HCT116 (cell line): ENCODE data around the gene FBXO15. TPM values are rescaled to one million over a fixed set of nuclear protein-coding genes. Genes with fewer than 3 reads are reported as not detected.

ENCODE experiments used
- ATAC-seq: fragments of 200-7000 bp; cut with Tn5 transposase; 2 replicates; pipeline ENCODE4 v1.9.1; 2020; ENCODE audit warnings: mild to moderate bottlenecking, moderate library complexity
- BruUV-seq: library from RNA; stranded (reverse); fragments of 400-500 nt; replicated peaks from 2 replicates; lab custom pipeline; 2021; lab: Mats Ljungman, UMichigan
- CTCF ChIA-PET: fragments of 300-600 bp; sonication (Branson Sonifier 250); formaldehyde crosslinking; loops from one replicate; lab custom pipeline; 2021; ENCODE audit warnings: antibody characterized with exemption; lab: Charles Lee
- POLR2A ChIA-PET: fragments of 300-600, 350-600 bp; sonication (Branson Sonifier 250); formaldehyde crosslinking; loops from one replicate; lab custom pipeline; 2021; ENCODE audit warnings: antibody characterized with exemption; lab: Charles Lee
- RAD21 ChIA-PET, 2 experiments: fragments of 300-600 bp; sonication (Branson Sonifier 250); formaldehyde crosslinking; loops; one replicate each; lab custom pipeline; 2023; ENCODE audit warnings: low total read pairs in 2 of 2; ENCODE audit not compliant: uncharacterized antibody in 2 of 2, unreplicated experiment in 2 of 2, low non-redundant PET in 1 of 2; lab: Charles Lee
- DNase-seq: peaks from one replicate; pipeline ENCODE4 v3.0.0-alpha.2; 2010; ENCODE audit warnings: low read depth, low spot score
- H2AFZ ChIP-seq: fragments of 200-600 bp; shearing (Covaris generic), sonication (generic); 2 replicates; pipeline ENCODE4 v1.6.1; 2017; ENCODE audit warnings: low read depth, mixed run types, mixed read lengths, antibody characterized with exemption, low read length; ENCODE audit not compliant: poor library complexity, severe bottlenecking
- H3K27ac ChIP-seq: 2 replicates; pipeline ENCODE4 v1.5.1; 2012; ENCODE audit warnings: low read depth, low read length
- H3K27me3 ChIP-seq: fragments of 200-600 bp; sonication (generic); 2 replicates; pipeline ENCODE4 v1.6.1; 2016; ENCODE audit warnings: mixed run types, low read length, mixed read lengths; ENCODE audit not compliant: insufficient read depth
- H3K36me3 ChIP-seq, 2 experiments: fragments of 200-500 bp in 1 of 2; fragments of 200-600 bp in 1 of 2; sonication (Bioruptor generic) in 1 of 2; sonication (generic) in 1 of 2; 2 replicates each; pipeline versions ENCODE4 v1.5.1 to v1.6.1; 2014 to 2016; ENCODE audit warnings: low read length in 2 of 2, inconsistent platforms in 1 of 2, mixed read lengths in 1 of 2, mixed run types in 1 of 2; ENCODE audit not compliant: insufficient read depth in 2 of 2, control insufficient read depth in 1 of 2
- H3K4me1 ChIP-seq, 2 experiments: fragments of 200-600 bp in 1 of 2; sonication (generic) in 1 of 2; 2 replicates each; pipeline versions ENCODE4 v1.5.1 to v1.6.1; 2012 to 2017; ENCODE audit warnings: low read length in 2 of 2, inconsistent platforms in 1 of 2, mild to moderate bottlenecking in 1 of 2, mixed read lengths in 1 of 2, mixed run types in 1 of 2, moderate library complexity in 1 of 2; ENCODE audit not compliant: insufficient read depth in 2 of 2, control insufficient read depth in 1 of 2
- H3K4me2 ChIP-seq: fragments of 200-600 bp; sonication (generic); 2 replicates; pipeline ENCODE4 v1.6.1; 2017; ENCODE audit warnings: mixed run types, low read length, mixed read lengths
- H3K4me3 ChIP-seq, 2 experiments: fragments of 200-600 bp in 1 of 2; sonication (generic) in 1 of 2; replicated peaks in 1 of 2; 2 replicates each; pipeline ENCODE4 v1.5.1; 2011 to 2016; ENCODE audit warnings: low read length in 2 of 2, control low read depth in 1 of 2, low read depth in 1 of 2, mild to moderate bottlenecking in 1 of 2, mixed read lengths in 1 of 2, mixed run types in 1 of 2
- H3K79me2 ChIP-seq: fragments of 200-600 bp; sonication (generic); 2 replicates; pipeline ENCODE4 v1.6.1; 2017; ENCODE audit warnings: mild to moderate bottlenecking, mixed run types, low read length, moderate library complexity, mixed read lengths; ENCODE audit not compliant: insufficient read depth
- H3K9ac ChIP-seq: fragments of 200-600 bp; sonication (generic); 2 replicates; pipeline ENCODE4 v1.6.1; 2016; ENCODE audit warnings: low read length, mixed read lengths
- H3K9me2 ChIP-seq: fragments of 200-600 bp; sonication (generic), shearing (Covaris generic); 2 replicates; pipeline ENCODE4 v1.6.1; 2017; ENCODE audit warnings: mixed run types, mild to moderate bottlenecking, moderate library complexity; ENCODE audit not compliant: insufficient read depth
- H3K9me3 ChIP-seq, 2 experiments: fragments of 200-500 bp in 1 of 2; fragments of 200-600 bp in 1 of 2; sonication (Bioruptor generic) in 1 of 2; sonication (generic) in 1 of 2; 2 replicates each; pipeline ENCODE4 v1.6.1; 2014 to 2017; ENCODE audit warnings: low read length in 2 of 2, mixed read lengths in 2 of 2, inconsistent platforms in 1 of 2, low read depth in 1 of 2, mild to moderate bottlenecking in 1 of 2, mixed run types in 1 of 2, moderate library complexity in 1 of 2; ENCODE audit not compliant: control insufficient read depth in 1 of 2, insufficient read depth in 1 of 2
- H4K20me1 ChIP-seq: fragments of 200-600 bp; sonication (generic), shearing (Covaris generic); 2 replicates; pipeline ENCODE4 v1.6.1; 2017; ENCODE audit warnings: mixed run types, mild to moderate bottlenecking, moderate library complexity; ENCODE audit not compliant: insufficient read depth
- ATF3 ChIP-seq: IDR thresholded peaks from 2 replicates; pipeline ENCODE4 v1.6.1; 2012
- CBX3 ChIP-seq: IDR thresholded peaks from 2 replicates; pipeline ENCODE4 v1.6.1; 2012; ENCODE audit warnings: low read depth
- CTCF ChIP-seq, 3 experiments: fragments of 200-600 bp in 1 of 3; sonication (generic) in 1 of 3; IDR thresholded peaks in 2 of 3; conservative IDR thresholded peaks in 1 of 3; 2 replicates each; pipeline ENCODE4 v1.5.1; 2012 to 2017; ENCODE audit warnings: low read depth in 2 of 3, low read length in 2 of 3, antibody characterized with exemption in 1 of 3, borderline replicate concordance in 1 of 3, control low read depth in 1 of 3, mild to moderate bottlenecking in 1 of 3, mixed read lengths in 1 of 3, mixed run types in 1 of 3, moderate library complexity in 1 of 3; ENCODE audit not compliant: insufficient read depth in 1 of 3
- EGR1 ChIP-seq: IDR thresholded peaks from 2 replicates; pipeline ENCODE4 v1.6.1; 2012; ENCODE audit warnings: low read depth
- ELF1 ChIP-seq: IDR thresholded peaks from 2 replicates; pipeline ENCODE4 v1.6.1; 2012; ENCODE audit warnings: low read depth, borderline replicate concordance
- EZH2 ChIP-seq: fragments of 200-600 bp; sonication (generic); IDR thresholded peaks from 2 replicates; pipeline ENCODE4 v1.6.1; 2017; ENCODE audit warnings: antibody characterized with exemption, mixed run types
- JUND ChIP-seq: IDR thresholded peaks from 2 replicates; pipeline ENCODE4 v1.6.1; 2012
- POLR2AphosphoS5 ChIP-seq: IDR thresholded peaks from 2 replicates; pipeline ENCODE4 v1.6.1; 2011; ENCODE audit warnings: mild to moderate bottlenecking, low read depth, low read length, moderate library complexity
- RAD21 ChIP-seq: IDR thresholded peaks from 2 replicates; pipeline ENCODE4 v1.6.1; 2012; ENCODE audit warnings: low read depth, mild to moderate bottlenecking
- REST ChIP-seq: IDR thresholded peaks from 2 replicates; pipeline ENCODE4 v1.6.1; 2012; ENCODE audit warnings: low read depth
- SIN3A ChIP-seq: IDR thresholded peaks from 2 replicates; pipeline ENCODE4 v1.6.1; 2012; ENCODE audit warnings: low read depth
- SP1 ChIP-seq: IDR thresholded peaks from 2 replicates; pipeline ENCODE4 v1.6.1; 2012; ENCODE audit warnings: low read depth
- SRF ChIP-seq: IDR thresholded peaks from 2 replicates; pipeline ENCODE4 v1.6.1; 2012; ENCODE audit warnings: low read depth
- TCF7L2 ChIP-seq: IDR thresholded peaks from 2 replicates; pipeline ENCODE4 v1.7.0; 2011; ENCODE audit warnings: borderline replicate concordance, inconsistent platforms; ENCODE audit not compliant: insufficient read depth, insufficient read length; ENCODE audit errors: extremely low read depth
- YY1 ChIP-seq: IDR thresholded peaks from 2 replicates; pipeline ENCODE4 v1.6.1; 2011; ENCODE audit warnings: low read length, low read depth, moderate library complexity, mild to moderate bottlenecking; ENCODE audit not compliant: insufficient replicate concordance; ENCODE audit errors: extremely low read depth
- ZFX ChIP-seq: fragments of 450-650 bp; IDR thresholded peaks from 2 replicates; pipeline ENCODE4 v1.6.1; 2017
- ZNF274 ChIP-seq: fragments of 200-500 bp; sonication (Bioruptor generic); IDR thresholded peaks from 2 replicates; pipeline ENCODE4 v1.6.1; 2014; ENCODE audit warnings: mild to moderate bottlenecking, low read depth, low read length, inconsistent platforms
- intact Hi-C: fragments of 100-400 bp; cut with micrococcal nuclease; formaldehyde crosslinking; loops from 2 replicates; pipeline ENCODE4 v1.10.0; 2022
- total RNA-seq: library from RNA; stranded (reverse); gene quantifications from one replicate; pipeline ENCODE4 v1.2.1, GENCODE V29; 2021; ENCODE audit not compliant: unreplicated experiment

FBXO15 gene
- total RNA-seq, 1 experiment from 2014 or later: 1.1 TPM

GRCh38 chr18:74131124-74131523 lies 16.5 kb downstream of the FBXO15 start:
- H3K4me1 ChIP-seq: no peaks in the 10 kb centered on the region
- H3K4me2 ChIP-seq: no peak overlapping the region
- ChIA-PET CTCF (no interaction called here), RAD21 (no interaction called here), POLR2A (no interaction called here)
- DNase-seq (no peak), ATAC-seq (no peak)
- H3K36me3 ChIP-seq: no peaks in the 10 kb centered on the region
- no peaks in the 10 kb centered on the region for H4K20me1 ChIP-seq
- H3K79me2 ChIP-seq: no peaks in the 10 kb centered on the region
- H2AFZ ChIP-seq: no peak overlapping the region
- H3K9me3 ChIP-seq: no peaks in the 10 kb centered on the region
- no peaks in the 10 kb centered on the region for H3K9me2 ChIP-seq
- H3K27me3 ChIP-seq: peaks cover 56% of the 10 kb centered on the region
- intact Hi-C loops: no loop called here
- no peak for TF ChIP-seq SRF
- no peak for TF ChIP-seq JUND
- no peak for TF ChIP-seq YY1
- no peak for TF ChIP-seq POLR2AphosphoS5
- no peak for TF ChIP-seq SP1
- no peak for TF ChIP-seq ELF1
- H3K27ac ChIP-seq: no peak overlapping the region
- no peak overlapping the region for H3K4me3 ChIP-seq
- BruUV-seq: no TSS peak
- no peak overlapping the region for H3K9ac ChIP-seq

- ChIA-PET RAD21 (no interaction called here), CTCF (no interaction called here), POLR2A (no interaction called here)
- Histone ChIP-seq H3K4me2 (no peak overlapping the region), H3K4me3 (no peak overlapping the region), H4K20me1 (no peaks in the 10 kb centered on the region), H3K27me3 (peaks cover 85% of the 10 kb centered on the region), H2AFZ (no peak overlapping the region), H3K36me3 (no peaks in the 10 kb centered on the region), H3K27ac (no peak overlapping the region), H3K9me2 (no peaks in the 10 kb centered on the region), H3K9me3 (no peaks in the 10 kb centered on the region), H3K79me2 (no peaks in the 10 kb centered on the region), H3K9ac (no peak overlapping the region), H3K4me1 (no peaks in the 10 kb centered on the region)
- no TSS peak for BruUV-seq
- intact Hi-C loops: no loop called here
- DNase-seq (no peak), ATAC-seq (no peak)
- TF ChIP-seq SIN3A: no peak
- no peak for TF ChIP-seq ELF1
- TF ChIP-seq TCF7L2: no peak
- no peak for TF ChIP-seq EZH2
- TF ChIP-seq ATF3: no peak
- no peak for TF ChIP-seq CBX3
- no peak for TF ChIP-seq ZNF274
- no peak for TF ChIP-seq EGR1
- no peak for TF ChIP-seq YY1
- TF ChIP-seq RAD21: no peak
- TF ChIP-seq ZFX: no peak
- no peak for TF ChIP-seq REST
- no peak for TF ChIP-seq JUND
- no peak for TF ChIP-seq POLR2AphosphoS5
- TF ChIP-seq CTCF (IDR thresholded peaks at IDR 0.05 in 2 of 3, conservative IDR thresholded peaks at IDR 0.05 in 1 of 3; ENCODE audit: borderline replicate concordance in 1 of 3, insufficient read depth in 1 of 3, low read depth in 2 of 3, low read length in 2 of 3): no peak
Observed at GRCh38 chr18:74128159-74128558, 19.5 kb downstream of the FBXO15 start.
